ENCODE measurements around the gene ROR1. TPM values are rescaled to one million over a fixed set of nuclear protein-coding genes. Genes with fewer than 3 reads are reported as not detected.

The ROR1 gene
- total RNA-seq, 1 experiment from 2014 or later = 2.7 TPM

DNA sequence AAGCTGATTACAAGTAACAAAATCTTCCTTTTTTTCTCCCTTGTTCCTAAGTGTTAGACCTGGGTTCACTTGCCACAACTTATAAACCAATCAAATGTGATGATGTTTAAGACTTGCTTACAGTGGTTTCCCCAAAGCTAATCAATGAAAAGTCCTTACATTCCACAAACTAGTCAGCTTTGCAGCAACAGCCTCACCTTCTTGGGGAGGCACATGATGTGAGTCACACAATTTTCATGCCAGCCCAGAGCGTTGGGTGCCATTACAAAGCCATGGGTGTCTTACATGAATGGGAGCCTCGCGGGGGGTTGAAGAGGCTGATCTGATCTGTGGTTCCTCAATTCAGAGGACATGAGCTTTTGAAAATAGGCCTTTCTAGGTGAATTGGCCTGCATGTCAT, 338.0 kb downstream of the ROR1 start:
- POLR2A ChIA-PET = no interaction called here
- TF ChIP-seq, protein P1, sequence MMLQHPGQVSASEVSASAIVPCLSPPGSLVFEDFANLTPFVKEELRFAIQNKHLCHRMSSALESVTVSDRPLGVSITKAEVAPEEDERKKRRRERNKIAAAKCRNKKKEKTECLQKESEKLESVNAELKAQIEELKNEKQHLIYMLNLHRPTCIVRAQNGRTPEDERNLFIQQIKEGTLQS (IDR thresholded peaks at IDR 0.05) = no peak
- no peak for TF ChIP-seq SIN3A (IDR thresholded peaks at IDR 0.05; ENCODE audit: low read depth)
- TF ChIP-seq TCF7L2 (IDR thresholded peaks at IDR 0.05; ENCODE audit: borderline replicate concordance, extremely low read depth, insufficient read depth, insufficient read length) = no peak
- no peak for TF ChIP-seq POLR2AphosphoS5 (IDR thresholded peaks at IDR 0.05; ENCODE audit: low read depth, low read length)
- no peak for TF ChIP-seq CEBPB (IDR thresholded peaks at IDR 0.05; ENCODE audit: low read depth)
- no peak for TF ChIP-seq SRF (IDR thresholded peaks at IDR 0.05; ENCODE audit: low read depth)
- TF ChIP-seq, protein P2, sequence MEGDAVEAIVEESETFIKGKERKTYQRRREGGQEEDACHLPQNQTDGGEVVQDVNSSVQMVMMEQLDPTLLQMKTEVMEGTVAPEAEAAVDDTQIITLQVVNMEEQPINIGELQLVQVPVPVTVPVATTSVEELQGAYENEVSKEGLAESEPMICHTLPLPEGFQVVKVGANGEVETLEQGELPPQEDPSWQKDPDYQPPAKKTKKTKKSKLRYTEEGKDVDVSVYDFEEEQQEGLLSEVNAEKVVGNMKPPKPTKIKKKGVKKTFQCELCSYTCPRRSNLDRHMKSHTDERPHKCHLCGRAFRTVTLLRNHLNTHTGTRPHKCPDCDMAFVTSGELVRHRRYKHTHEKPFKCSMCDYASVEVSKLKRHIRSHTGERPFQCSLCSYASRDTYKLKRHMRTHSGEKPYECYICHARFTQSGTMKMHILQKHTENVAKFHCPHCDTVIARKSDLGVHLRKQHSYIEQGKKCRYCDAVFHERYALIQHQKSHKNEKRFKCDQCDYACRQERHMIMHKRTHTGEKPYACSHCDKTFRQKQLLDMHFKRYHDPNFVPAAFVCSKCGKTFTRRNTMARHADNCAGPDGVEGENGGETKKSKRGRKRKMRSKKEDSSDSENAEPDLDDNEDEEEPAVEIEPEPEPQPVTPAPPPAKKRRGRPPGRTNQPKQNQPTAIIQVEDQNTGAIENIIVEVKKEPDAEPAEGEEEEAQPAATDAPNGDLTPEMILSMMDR (IDR thresholded peaks at IDR 0.05 in 2 of 3, conservative IDR thresholded peaks at IDR 0.05 in 1 of 3; ENCODE audit: borderline replicate concordance in 1 of 3, insufficient read depth in 1 of 3, low read depth in 2 of 3, low read length in 2 of 3) = no peak
- TF ChIP-seq ZNF274 (IDR thresholded peaks at IDR 0.05; ENCODE audit: low read depth, low read length) = no peak
- TF ChIP-seq JUND (IDR thresholded peaks at IDR 0.05) = no peak
- TF ChIP-seq, protein P3, sequence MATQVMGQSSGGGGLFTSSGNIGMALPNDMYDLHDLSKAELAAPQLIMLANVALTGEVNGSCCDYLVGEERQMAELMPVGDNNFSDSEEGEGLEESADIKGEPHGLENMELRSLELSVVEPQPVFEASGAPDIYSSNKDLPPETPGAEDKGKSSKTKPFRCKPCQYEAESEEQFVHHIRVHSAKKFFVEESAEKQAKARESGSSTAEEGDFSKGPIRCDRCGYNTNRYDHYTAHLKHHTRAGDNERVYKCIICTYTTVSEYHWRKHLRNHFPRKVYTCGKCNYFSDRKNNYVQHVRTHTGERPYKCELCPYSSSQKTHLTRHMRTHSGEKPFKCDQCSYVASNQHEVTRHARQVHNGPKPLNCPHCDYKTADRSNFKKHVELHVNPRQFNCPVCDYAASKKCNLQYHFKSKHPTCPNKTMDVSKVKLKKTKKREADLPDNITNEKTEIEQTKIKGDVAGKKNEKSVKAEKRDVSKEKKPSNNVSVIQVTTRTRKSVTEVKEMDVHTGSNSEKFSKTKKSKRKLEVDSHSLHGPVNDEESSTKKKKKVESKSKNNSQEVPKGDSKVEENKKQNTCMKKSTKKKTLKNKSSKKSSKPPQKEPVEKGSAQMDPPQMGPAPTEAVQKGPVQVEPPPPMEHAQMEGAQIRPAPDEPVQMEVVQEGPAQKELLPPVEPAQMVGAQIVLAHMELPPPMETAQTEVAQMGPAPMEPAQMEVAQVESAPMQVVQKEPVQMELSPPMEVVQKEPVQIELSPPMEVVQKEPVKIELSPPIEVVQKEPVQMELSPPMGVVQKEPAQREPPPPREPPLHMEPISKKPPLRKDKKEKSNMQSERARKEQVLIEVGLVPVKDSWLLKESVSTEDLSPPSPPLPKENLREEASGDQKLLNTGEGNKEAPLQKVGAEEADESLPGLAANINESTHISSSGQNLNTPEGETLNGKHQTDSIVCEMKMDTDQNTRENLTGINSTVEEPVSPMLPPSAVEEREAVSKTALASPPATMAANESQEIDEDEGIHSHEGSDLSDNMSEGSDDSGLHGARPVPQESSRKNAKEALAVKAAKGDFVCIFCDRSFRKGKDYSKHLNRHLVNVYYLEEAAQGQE (IDR thresholded peaks at IDR 0.05; ENCODE audit: low read depth) = no peak
- TF ChIP-seq, protein P4, sequence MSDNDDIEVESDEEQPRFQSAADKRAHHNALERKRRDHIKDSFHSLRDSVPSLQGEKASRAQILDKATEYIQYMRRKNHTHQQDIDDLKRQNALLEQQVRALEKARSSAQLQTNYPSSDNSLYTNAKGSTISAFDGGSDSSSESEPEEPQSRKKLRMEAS (IDR thresholded peaks at IDR 0.05) = no peak
- TF ChIP-seq POLR2A (IDR thresholded peaks at IDR 0.05; ENCODE audit: borderline replicate concordance, extremely low read depth, insufficient read depth, insufficient read length) = no peak
- no peak for TF ChIP-seq EZH2 (IDR thresholded peaks at IDR 0.05)
- TF ChIP-seq RAD21 (IDR thresholded peaks at IDR 0.05; ENCODE audit: low read depth) = no peak
- no peak for TF ChIP-seq ELF1 (IDR thresholded peaks at IDR 0.05; ENCODE audit: borderline replicate concordance, low read depth)
- no peak for TF ChIP-seq EGR1 (IDR thresholded peaks at IDR 0.05; ENCODE audit: low read depth)
- TF ChIP-seq ZFX (IDR thresholded peaks at IDR 0.05) = no peak
- TF ChIP-seq SP1 (IDR thresholded peaks at IDR 0.05; ENCODE audit: low read depth) = no peak
- TF ChIP-seq YY1 (IDR thresholded peaks at IDR 0.05; ENCODE audit: extremely low read depth, insufficient replicate concordance, low read depth, low read length) = no peak

More for the DNA sequence above, 338.0 kb downstream of the ROR1 start:
- Histone ChIP-seq H3K9ac (ENCODE audit: low read length) (no peak overlapping the region), H3K27me3 (ENCODE audit: insufficient read depth, low read length) (no peaks in the 10 kb centered on the region), H4K20me1 (ENCODE audit: insufficient read depth) (no peaks in the 10 kb centered on the region), H3K79me2 (ENCODE audit: insufficient read depth, low read length) (no peaks in the 10 kb centered on the region), H3K9me3 (ENCODE audit: control insufficient read depth in 1 of 2, insufficient read depth in 1 of 2, low read depth in 1 of 2, low read length in 2 of 2) (no peaks in the 10 kb centered on the region), H3K36me3 (ENCODE audit: control insufficient read depth in 1 of 2, insufficient read depth in 2 of 2, low read length in 2 of 2) (no peaks in the 10 kb centered on the region), H3K27ac (ENCODE audit: low read depth, low read length) (no peak overlapping the region), H3K4me1 (ENCODE audit: control insufficient read depth in 1 of 2, insufficient read depth in 2 of 2, low read length in 2 of 2) (peaks cover 0 to 10% of the 10 kb centered on the region in 2 experiments; a peak in 1 of 4 replicates), H2AFZ (ENCODE audit: low read depth, low read length, poor library complexity, severe bottlenecking) (no peak overlapping the region), H3K4me2 (ENCODE audit: low read length) (no peak overlapping the region), H3K4me3 (replicated peaks in 1 of 2; ENCODE audit: low read depth in 1 of 2, low read length in 2 of 2) (no peak overlapping the region), H3K9me2 (ENCODE audit: insufficient read depth) (no peaks in the 10 kb centered on the region)
- no peak for DNase-seq (ENCODE audit: low read depth, low spot score)
- ATAC-seq = peak; percentile 38; the same call in 1 of the 2 replicates
- ChIA-PET CTCF (interaction anchor here (1.2 kb wide), 1 partner anchor 25 kb away, joined by 4 read pairs; no protein-coding TSS in a partner anchor), RAD21 (ENCODE audit: low non-redundant PET in 1 of 2, low total read pairs in 2 of 2, uncharacterized antibody in 2 of 2, unreplicated experiment in 2 of 2) (interaction anchor here in 1 of 2 experiments (1.1 kb wide), 1 partner anchor 338 kb away, joined by 3 read pairs; the partner anchor contains the start of gene ROR1)
- intact Hi-C loops (cut with micrococcal nuclease) = no loop called here
- BruUV-seq (replicated peaks) = no TSS peak

Measured in HCT116 (cell line).